Activated CD4-positive, alpha-beta T cell treated with anti-CD3 and anti-CD28 coated beads for 4 hours (primary cell): ENCODE results near the gene PLEKHG5.
"Not testable (repeated sequence)": the region's sequence is repeated elsewhere in the genome, so short reads cannot be mapped to it uniquely, and the experiment has no call there.

Experiments used
- DNase-seq, 2 donors: peaks; one replicate each; pipeline ENCODE4 v3.0.0-alpha.2; 2020

Gene PLEKHG5

DNA sequence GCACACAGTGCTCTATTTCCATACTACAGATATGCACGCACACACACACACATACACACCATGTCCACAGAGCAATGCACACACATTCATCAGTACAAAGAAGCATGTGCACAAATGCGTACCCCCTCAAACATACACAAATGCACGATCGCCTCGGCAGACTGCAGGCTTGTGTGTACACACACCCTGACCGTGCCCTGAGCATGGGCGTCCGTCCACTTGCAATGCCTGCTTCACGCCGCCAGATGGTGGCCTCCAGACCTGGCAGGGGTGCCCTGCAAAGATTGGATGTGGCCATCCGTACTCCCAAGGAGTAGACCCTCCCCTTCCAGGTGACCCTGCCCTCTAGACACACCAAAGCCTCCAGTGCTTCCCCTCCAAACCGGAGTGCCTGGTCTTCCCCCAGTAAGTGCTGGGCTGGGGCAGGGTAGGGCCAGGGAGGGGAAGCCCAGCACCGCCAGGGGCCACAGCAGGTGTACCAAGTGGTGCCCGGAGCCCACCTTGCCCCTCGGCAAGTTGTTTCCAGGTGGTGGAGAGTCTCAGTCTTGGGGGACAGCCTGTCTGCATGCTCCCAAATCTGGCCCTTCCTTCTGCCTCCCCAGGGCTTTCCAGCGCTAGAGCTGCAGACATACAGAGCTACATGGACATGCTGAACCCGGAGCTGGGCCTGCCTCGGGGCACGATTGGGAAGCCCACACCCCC is 46.3 kb downstream of the PLEKHG5 start:
- peak in 1 of 2 donors; percentile 42 for DNase-seq

DNA sequence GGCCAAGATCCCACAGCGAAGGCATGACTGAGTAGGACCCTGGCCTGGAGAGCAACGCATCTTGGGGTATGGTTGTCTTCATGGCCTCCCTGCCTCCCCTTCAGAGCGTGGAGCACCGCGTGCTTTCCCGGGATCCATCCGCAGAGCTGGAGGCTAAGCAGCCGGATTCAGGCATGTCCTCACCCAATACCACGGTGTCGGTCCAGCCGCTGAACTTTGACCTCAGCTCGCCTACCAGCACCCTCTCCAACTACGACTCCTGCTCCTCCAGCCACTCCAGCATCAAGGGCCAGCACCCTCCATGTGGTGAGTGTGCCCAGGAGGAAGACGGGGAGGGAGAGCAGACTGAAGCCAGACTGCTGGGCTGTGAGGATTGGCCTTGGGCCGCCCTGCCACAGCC is 47.1 kb downstream of the PLEKHG5 start:
- DNase-seq: no peak

GRCh38 chr1:6443339-6444115 is 47.9 kb downstream of the PLEKHG5 start:
- DNase-seq: no peak

GRCh38 chr1:6441586-6441985 is 49.9 kb downstream of the PLEKHG5 start:
- DNase-seq: no peak

GRCh38 chr1:6440198-6441126 is 51.0 kb downstream of the PLEKHG5 start:
- DNase-seq: peak; percentile 70 to 77

GRCh38 chr1:6438047-6438525 is 53.4 kb downstream of the PLEKHG5 start:
- peak; percentile 68 to 75 for DNase-seq

GRCh38 chr1:6437012-6437700 is 54.3 kb downstream of the PLEKHG5 start:
- DNase-seq: not testable (repeated sequence)

DNA sequence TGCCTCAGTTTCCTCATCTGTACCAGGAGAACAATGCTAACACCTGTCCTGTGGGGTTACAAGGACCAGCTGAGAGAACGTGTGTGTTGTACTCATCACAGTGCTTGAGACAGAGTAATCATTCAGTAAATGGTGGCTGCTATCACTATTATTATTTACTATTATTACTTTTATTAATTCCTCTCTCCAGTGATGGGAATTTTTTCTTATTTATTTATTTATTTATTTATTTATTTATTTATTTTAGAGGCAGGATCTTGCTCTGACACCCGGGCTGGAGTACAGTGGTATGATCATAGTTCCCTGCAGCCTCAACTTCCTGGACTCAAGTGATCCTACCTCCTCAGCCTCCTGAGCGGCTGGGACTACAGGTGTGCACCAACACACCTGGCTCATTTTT is 55.2 kb downstream of the PLEKHG5 start:
- not testable (repeated sequence) for DNase-seq

GRCh38 chr1:6435547-6435946 is 55.9 kb downstream of the PLEKHG5 start:
- DNase-seq: no peak

- no peak for DNase-seq
Measured at GRCh38 chr1:6435129-6435528, 56.3 kb downstream of the PLEKHG5 start.

- DNase-seq: no peak
Measured at GRCh38 chr1:6434186-6434585, 57.3 kb downstream of the PLEKHG5 start.

- DNase-seq: not testable (repeated sequence)
Measured at GRCh38 chr1:6431645-6432579, 59.6 kb downstream of the PLEKHG5 start.

DNA sequence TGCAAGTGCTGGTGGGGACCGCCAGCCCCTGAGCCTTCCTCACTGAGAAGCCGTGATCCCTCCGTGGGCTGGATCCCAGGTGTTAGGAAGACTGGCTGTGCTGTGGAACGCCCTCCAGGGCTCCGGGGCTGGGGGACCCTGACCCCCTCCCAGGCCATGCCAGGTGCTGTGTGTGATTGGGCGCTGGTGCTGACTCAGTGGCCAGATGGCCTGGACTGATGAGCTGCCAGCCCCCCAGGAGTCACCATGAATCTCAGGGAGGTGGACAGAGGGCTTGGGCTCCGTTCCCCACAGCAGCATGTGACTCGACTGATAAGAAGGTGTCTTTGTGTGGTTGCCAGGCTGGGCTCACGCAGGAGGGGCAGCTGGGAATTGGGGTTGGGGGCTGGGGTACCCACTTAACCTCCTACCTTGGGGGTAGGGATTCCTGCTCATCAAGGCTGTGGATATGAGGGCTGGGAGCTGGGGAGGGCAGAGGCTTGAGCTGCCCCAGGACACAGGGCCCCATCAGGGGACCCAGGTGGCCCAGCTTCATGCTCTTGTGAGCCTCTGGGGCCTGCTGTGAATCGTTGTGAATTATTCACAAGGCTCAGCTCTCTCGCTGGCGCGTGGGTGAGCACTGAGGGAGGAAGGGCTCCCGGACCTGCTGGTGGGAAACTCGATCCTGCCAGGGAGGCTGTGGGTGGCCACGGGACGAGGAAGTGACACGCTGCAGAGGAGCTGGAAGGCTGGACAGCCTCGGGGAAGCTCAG is 61.6 kb downstream of the PLEKHG5 start:
- DNase-seq: not testable (repeated sequence)

- DNase-seq: not testable (repeated sequence)
Measured at GRCh38 chr1:6428453-6428852, 63.0 kb downstream of the PLEKHG5 start.

DNA sequence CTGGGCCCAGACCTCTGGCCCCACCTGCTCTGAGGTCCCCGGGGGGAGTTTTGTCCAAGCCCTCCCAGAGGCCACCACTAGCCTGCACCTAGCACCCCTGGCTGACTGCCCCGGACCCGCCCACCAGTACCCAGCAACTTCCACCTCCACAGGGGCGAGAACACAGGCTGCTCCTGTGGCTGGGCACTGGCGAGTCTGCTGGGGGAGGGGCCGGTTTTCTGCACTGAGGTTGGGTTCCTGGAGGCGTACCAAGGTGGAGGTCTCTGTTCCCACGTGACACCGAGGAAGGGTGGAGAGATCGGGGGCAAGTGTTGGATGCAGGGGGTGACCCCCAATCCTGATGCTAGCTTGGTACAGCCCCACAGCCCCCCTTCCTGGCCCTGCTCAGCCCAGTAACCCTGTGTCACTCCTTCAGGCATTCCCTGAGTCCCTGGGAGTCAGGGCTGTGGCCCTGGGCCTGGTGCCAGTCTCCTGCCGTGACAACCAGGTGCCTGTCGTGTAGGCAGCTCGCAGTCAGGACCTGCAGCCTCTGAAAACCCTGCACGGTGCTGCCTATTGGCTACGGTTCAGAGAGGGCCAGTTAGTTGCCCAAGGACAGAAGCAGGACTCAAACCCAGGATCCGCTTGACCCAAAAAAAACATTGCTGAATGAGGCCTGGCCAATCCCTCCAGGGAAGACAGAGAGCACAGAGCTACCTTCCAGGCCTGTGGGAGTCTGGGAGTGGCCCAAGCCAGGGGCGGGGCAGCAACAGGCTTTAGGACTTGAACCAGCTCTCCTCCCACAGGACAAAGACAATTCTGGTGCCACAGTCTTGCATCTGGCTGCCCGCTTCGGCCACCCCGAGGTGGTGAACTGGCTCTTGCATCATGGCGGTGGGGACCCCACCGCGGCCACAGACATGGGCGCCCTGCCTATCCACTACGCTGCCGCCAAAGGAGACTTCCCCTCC is 63.8 kb downstream of the PLEKHG5 start:
- no peak for DNase-seq

DNA sequence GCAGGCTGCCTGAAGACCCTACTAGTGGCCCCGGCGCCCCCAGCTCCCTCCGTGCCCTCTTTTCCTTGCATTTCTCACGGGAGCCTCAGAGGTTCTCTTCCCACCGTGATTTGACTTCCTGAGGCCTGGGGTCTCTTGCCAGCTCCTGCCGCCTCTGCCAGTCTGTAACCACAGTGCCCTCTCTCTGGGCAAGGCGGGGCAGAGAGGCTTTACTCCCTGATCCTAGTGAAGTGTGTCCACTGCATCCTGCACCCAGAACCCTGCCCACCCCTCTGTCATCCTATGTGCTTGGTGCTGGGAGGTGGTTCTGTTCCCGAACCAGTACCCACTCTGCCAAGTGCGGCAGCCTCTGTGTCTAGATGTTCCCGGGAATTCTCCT is 64.5 kb downstream of the PLEKHG5 start:
- no peak for DNase-seq

DNA sequence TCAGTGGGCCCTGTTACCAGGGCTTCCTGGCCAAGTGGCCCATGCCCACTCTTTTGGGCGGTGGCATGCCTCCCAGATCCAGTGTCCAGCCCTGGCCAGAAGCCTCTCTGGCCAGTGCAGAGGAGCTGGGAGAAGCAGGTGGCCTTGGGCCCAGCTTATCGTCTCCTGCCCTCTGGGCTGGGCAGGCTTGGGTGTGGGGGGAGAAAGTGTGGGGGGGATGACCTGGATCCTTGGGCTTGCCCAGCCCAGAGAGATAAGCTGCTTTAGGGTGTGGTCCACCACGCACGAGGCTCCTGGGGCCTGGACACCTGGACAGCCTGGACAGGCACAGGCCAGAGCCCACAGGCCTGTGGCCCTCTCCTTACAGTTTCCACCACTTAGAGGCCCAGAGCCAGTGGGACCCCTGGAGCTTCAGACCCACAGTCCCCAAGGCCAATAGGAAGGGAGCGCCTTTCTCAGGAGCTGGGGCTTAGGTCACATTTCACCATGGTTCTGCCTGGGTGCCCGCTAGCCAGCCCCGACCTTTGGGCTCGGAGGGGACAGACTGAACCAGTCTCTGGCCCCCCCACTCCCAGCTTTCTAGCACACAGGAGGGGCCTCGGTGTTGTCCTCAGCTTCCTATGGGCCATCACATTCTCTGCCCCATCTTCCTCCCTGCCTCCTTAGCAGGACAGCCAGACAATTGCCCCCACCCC is 65.0 kb downstream of the PLEKHG5 start:
- no peak for DNase-seq

DNA sequence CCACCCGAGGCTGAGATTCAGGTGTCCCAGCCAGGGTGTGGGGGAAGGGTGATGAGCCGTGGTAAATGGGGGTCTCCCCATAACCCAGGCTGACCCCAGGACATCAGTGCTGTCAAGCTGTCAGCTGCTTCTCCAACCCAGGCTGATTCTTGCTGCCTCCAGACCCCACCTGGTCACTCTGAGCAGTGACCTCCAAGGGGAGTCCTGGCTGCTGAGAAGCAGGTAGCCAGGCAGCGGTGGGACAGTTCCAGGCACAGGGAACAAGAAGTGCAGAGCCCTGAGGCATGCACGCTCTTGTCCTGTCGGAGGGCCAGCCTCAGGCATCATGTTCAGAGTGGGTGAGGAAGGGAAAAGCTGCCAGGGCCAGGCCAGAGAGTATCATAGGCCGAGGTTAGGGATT is 65.8 kb downstream of the PLEKHG5 start:
- DNase-seq: no peak
